HepG2 (cell line): ENCODE measurements around the gene RNASE7. TPM values are rescaled to one million over a fixed set of nuclear protein-coding genes. Genes with fewer than 3 reads are reported as not detected.

Experiments
- BCL3 ChIP-seq: sonication (generic); formaldehyde crosslinking; IDR thresholded peaks from 2 replicates; pipeline ENCODE4 v1.5.1; 2020; ENCODE audit warnings: mild to moderate bottlenecking, missing genetic modification reagents, moderate library complexity
- CENPT ChIP-seq: sonication (generic); formaldehyde crosslinking; IDR thresholded peaks from 2 replicates; pipeline ENCODE4 v1.8.0; 2022; ENCODE audit warnings: low read depth, mild to moderate bottlenecking, moderate library complexity, missing genetic modification reagents
- ELF4 ChIP-seq: sonication (generic); formaldehyde crosslinking; IDR thresholded peaks from 2 replicates; pipeline ENCODE4 v1.5.0; 2020; ENCODE audit warnings: missing genetic modification reagents, mild to moderate bottlenecking, moderate library complexity, borderline replicate concordance
- GZF1 ChIP-seq: sonication (generic); formaldehyde crosslinking; IDR thresholded peaks from 2 replicates; pipeline ENCODE4 v1.5.1; 2020; ENCODE audit warnings: mild to moderate bottlenecking, missing genetic modification reagents
- KAT8 ChIP-seq: IDR thresholded peaks from 2 replicates; pipeline ENCODE4 v1.6.1; 2016; ENCODE audit warnings: missing genetic modification reagents, missing compliant biosample characterization
- MED8 ChIP-seq: sonication (generic); formaldehyde crosslinking; IDR thresholded peaks from 2 replicates; pipeline ENCODE4 v1.8.1; 2023; ENCODE audit warnings: mild to moderate bottlenecking, missing genetic modification reagents; ENCODE audit not compliant: insufficient replicate concordance
- MIER2 ChIP-seq: IDR thresholded peaks from 2 replicates; pipeline ENCODE4 v1.6.1; 2016; ENCODE audit warnings: missing biosample characterization, missing genetic modification reagents
- PREB ChIP-seq: sonication (generic); formaldehyde crosslinking; IDR thresholded peaks from 2 replicates; pipeline ENCODE4 v1.4.0; 2020; ENCODE audit warnings: missing genetic modification reagents
- RARA ChIP-seq: IDR thresholded peaks from 2 replicates; pipeline ENCODE4 v1.6.1; 2016; ENCODE audit warnings: missing genetic modification reagents, missing compliant biosample characterization
- SMARCE1 ChIP-seq: fragments of 450-650 bp; IDR thresholded peaks from 2 replicates; pipeline ENCODE4 v1.6.1; 2017; ENCODE audit warnings: borderline replicate concordance
- SOX6 ChIP-seq, 2 experiments: fragments of 450-650 bp in 1 of 2; sonication (generic) in 1 of 2; formaldehyde crosslinking in 1 of 2; IDR thresholded peaks; 2 replicates each; pipeline versions ENCODE4 v1.4.0 to v1.6.1; 2017 to 2020; ENCODE audit warnings: antibody characterized with exemption in 1 of 2, mild to moderate bottlenecking in 1 of 2, missing genetic modification reagents in 1 of 2
- ZFP62 ChIP-seq: sonication (generic); formaldehyde crosslinking; IDR thresholded peaks from 2 replicates; pipeline ENCODE4 v1.4.0; 2020; ENCODE audit warnings: missing genetic modification reagents
- ZNF280D ChIP-seq: sonication (generic); formaldehyde crosslinking; IDR thresholded peaks from 2 replicates; pipeline ENCODE4 v1.5.1; 2020; ENCODE audit warnings: mild to moderate bottlenecking, missing genetic modification reagents
- ZNF574 ChIP-seq: sonication (generic); formaldehyde crosslinking; IDR thresholded peaks from 2 replicates; pipeline ENCODE4 v1.4.0; 2020; ENCODE audit warnings: missing genetic modification reagents
- ZNF709 ChIP-seq: sonication (generic); formaldehyde crosslinking; IDR thresholded peaks from 2 replicates; pipeline ENCODE4 v1.5.0; 2020; ENCODE audit warnings: mild to moderate bottlenecking, missing genetic modification reagents
- ZNF770 ChIP-seq: sonication (generic); formaldehyde crosslinking; IDR thresholded peaks from 2 replicates; pipeline ENCODE4 v1.5.0; 2020; ENCODE audit warnings: mild to moderate bottlenecking, missing genetic modification reagents
- ZNF878 ChIP-seq: sonication (generic); formaldehyde crosslinking; IDR thresholded peaks from 2 replicates; pipeline ENCODE4 v1.8.1; 2023; ENCODE audit warnings: mild to moderate bottlenecking, missing genetic modification reagents, moderate library complexity
- polyA plus RNA-seq, 8 experiments: library from polyadenylated mRNA; depleted of rRNA in 3 of 8; stranded (reverse) in 7 of 8; unstranded in 1 of 8; fragments of >200 nt; fragmentation: Illumina TruSeq in 4 of 8; extraction: Trizol in 4 of 8; gene quantifications; 2 replicates each; pipeline versions ENCODE4 v1.2.1 to v1.2.3, GENCODE V29; 2011 to 2016; ENCODE audit warnings: low read depth in 4 of 8, missing spikeins in 1 of 8, mixed read lengths in 1 of 8; ENCODE audit not compliant: insufficient read depth in 1 of 8
- total RNA-seq, 5 experiments: library from RNA; depleted of rRNA; stranded (reverse); fragments of >200 nt; fragmentation: Illumina TruSeq; extraction: Trizol; gene quantifications; 2 replicates each; pipeline ENCODE4 v1.2.3, GENCODE V29; 2016; ENCODE audit warnings: low read depth in 1 of 5

Gene RNASE7
- total and polyA plus RNA-seq, 2 of the 13 experiments (the other 11 are each of a cell fraction or from before 2014, with no cell fraction given) = 0.04 TPM; not detected in 1

- TF ChIP-seq ZFP62 (CRISPR knock-in tag) (no peak), ZNF574 (CRISPR knock-in tag) (peak; percentile 39; the same call in 1 of the 2 replicates), SOX6 (IDR thresholded peaks at IDR 0.05) (no peak), SOX6 (CRISPR knock-in tag; IDR thresholded peaks at IDR 0.05) (peak; percentile 50), SMARCE1 (no peak), ELF4 (CRISPR knock-in tag) (no peak), RARA (CRISPR knock-in tag) (peak; percentile 36; the same call in 1 of the 2 replicates), GZF1 (CRISPR knock-in tag) (peak; percentile 26; the same call in 1 of the 2 replicates), BCL3 (CRISPR knock-in tag) (0 out of 2 replicates have a peak, but pooled peaks have one; percentile 33), MIER2 (CRISPR knock-in tag) (peak; percentile 14; the same call in 1 of the 2 replicates), ZNF770 (no peak), CENPT (no peak), ZNF280D (0 out of 2 replicates have a peak, but pooled peaks have one; percentile 32), ZNF878 (CRISPR knock-in tag) (no peak), MED8 (CRISPR knock-in tag) (no peak), KAT8 (0 out of 2 replicates have a peak, but pooled peaks have one; percentile 46), PREB (CRISPR knock-in tag) (no peak), ZNF709 (CRISPR knock-in tag) (no peak)
Measured at GRCh38 chr14:21038441-21039422, 3.4 kb upstream of the RNASE7 start (continued).
